AG09319 (cell line): ENCODE data around the gene CAMK2G.

Source experiments
- DNase-seq: peaks from one replicate; pipeline ENCODE4 v3.0.0-alpha.2; 2010; ENCODE audit warnings: low read depth; ENCODE audit errors: extremely low read depth
- TF ChIP-seq, protein P1 (sequence below): IDR thresholded peaks from 2 replicates; pipeline ENCODE4 v1.5.1; 2011; ENCODE audit warnings: low read depth, mild to moderate bottlenecking, inconsistent platforms, low read length, moderate library complexity

The CAMK2G gene

DNA sequence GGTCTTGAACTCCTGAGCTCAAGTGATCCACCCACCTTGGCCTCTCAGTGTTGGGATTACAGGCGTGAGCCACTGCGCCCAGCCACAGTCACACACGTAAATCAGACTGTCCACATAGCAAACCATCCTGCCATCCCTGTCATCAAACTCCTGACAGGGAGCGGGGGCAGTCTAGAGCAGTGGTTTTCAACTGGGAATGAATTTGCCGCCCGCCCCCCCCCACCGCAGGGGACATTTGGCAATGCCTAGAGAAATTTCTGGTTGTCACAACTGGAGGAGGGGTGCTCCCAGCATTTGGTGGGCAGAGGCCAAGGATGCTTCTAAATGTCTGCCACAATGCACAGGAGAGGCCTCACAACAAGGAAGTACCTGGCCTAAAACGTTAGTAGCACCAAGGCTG, 24.1 kb downstream of the CAMK2G start:
- DNase-seq, result no peak

DNA sequence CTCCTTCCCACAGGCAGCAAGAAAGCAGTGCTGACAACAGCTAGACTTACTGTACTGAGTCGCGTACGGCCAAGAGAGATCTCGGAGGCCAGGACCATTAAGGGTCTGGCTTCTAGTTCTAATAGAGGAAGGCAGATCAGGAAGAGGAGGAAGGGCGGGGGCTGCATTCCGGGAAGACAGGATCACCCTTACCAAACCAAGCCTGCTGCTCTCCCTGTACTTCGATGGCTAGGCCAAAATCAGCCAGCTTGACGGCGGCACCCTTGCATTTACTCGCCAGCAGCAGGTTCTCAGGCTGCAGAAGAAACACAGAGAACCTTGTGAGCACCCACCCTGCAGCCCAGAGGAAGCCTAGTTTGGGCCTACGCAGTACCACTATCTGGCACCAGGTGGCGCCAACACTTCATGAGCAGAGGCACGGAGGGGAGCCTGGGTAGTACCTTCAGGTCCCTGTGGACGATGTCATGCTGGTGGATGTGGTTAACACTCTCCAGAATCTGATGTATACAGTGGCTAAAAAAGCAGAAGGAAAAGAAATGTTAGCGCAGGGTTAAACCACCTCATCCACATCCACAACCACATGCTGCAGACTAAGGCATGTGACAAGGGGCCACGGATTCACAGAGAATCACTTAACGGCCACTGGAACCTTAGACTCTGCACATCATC, 25.4 kb downstream of the CAMK2G start:
- TF ChIP-seq, protein P1, sequence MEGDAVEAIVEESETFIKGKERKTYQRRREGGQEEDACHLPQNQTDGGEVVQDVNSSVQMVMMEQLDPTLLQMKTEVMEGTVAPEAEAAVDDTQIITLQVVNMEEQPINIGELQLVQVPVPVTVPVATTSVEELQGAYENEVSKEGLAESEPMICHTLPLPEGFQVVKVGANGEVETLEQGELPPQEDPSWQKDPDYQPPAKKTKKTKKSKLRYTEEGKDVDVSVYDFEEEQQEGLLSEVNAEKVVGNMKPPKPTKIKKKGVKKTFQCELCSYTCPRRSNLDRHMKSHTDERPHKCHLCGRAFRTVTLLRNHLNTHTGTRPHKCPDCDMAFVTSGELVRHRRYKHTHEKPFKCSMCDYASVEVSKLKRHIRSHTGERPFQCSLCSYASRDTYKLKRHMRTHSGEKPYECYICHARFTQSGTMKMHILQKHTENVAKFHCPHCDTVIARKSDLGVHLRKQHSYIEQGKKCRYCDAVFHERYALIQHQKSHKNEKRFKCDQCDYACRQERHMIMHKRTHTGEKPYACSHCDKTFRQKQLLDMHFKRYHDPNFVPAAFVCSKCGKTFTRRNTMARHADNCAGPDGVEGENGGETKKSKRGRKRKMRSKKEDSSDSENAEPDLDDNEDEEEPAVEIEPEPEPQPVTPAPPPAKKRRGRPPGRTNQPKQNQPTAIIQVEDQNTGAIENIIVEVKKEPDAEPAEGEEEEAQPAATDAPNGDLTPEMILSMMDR, result peak; percentile 100
- DNase-seq, result peak; percentile 46

More for the DNA sequence above, 24.1 kb downstream of the CAMK2G start:
- TF ChIP-seq, protein P1, result no peak

DNA sequence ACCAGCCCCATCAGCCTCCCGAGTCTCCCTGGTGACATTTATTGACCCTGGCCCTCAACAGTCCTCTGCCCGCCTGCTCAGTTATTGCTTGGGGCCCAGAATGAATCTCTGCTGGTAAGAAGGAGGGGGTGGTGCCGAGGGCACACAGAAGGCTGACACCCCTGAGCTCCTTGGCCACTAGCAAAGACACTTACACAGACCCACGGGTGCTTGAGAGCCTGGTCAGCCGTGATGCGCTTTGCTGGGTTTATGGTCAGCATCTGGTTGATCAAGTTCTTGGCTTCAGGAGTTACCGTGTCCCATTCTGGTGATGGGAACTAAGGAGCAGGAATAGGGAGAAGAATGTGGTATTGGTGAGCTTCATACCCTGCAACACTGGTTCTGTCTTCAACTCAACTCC, 27.3 kb downstream of the CAMK2G start:
- TF ChIP-seq, protein P1, result no peak
- DNase-seq, result no peak

DNA sequence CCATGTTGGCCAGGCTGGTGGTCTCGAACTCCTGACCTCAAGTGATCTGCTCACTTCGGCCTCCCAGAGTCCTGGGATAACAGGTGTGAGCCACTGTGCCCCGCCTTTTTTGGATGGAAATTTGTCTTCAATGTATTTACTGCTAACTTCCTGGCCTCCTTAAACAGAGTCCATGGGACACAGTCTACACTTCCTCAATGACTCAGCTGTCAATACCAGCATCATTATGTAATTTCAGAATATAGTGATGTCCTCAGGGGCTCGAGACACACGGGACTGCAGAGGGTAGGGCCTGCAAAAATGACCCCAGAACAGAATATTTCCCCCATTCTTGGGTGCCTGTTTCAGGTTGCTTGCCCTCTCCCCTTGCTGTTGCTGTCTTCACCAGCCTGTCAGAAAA, 31.1 kb downstream of the CAMK2G start:
- no peak for DNase-seq

DNA sequence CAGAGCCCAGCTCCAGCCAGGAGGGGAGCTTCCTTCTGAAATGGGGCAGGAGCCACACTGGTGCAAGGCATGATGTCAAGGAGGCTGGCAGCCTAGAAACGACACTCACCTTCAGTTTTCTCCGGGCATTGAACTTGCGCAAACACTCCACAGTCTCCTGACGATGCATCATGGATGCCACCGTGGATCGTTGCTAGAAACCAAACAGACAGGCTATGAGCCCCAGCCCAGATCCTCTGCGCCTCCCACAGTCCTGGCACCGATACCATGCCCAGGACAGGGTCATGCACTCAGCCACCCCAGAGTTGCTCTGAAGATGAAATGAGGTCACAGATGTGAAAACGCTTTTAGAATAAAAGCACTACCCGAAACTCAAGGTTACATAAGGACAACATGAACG, 32.0 kb downstream of the CAMK2G start:
- TF ChIP-seq, protein P1, result no peak
- no peak for DNase-seq

More for the DNA sequence above, 31.1 kb downstream of the CAMK2G start:
- TF ChIP-seq, protein P1, result no peak

DNA sequence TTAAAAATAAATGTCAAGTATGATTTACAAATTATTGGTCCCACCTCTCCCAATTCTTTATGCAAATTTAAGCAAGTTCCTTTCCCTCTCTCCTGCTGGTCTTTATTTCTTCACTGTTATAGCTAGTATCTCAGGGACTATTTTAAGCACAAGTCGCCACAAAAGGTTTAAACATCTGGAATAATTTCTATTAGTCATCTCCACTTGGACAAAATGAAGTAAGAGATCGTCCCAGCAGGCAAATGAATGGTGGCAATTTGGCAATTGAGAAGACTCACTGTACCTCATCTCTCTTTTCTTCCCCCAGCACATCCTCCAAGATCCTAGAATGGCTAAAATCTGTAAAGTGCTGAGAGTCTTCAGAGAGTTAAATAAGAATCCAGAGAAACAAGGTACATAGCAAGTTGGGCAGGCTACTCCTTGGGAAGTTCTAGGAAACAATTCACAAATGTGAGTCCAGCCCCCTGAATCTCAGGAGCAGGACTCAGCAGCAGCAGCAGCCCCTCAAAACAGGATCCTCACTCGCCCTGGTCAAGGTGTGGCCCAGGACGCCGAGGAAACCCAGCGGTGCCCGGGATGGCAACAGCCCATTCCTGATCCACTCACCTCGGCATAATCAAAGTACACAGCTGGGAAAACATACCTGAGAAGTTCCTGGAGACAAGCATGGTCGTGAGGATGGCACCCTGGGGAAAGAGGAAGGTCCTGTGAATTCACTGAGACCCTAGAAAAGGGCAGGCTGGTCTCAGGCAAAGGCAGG, 32.6 kb downstream of the CAMK2G start:
- TF ChIP-seq, protein P1, result no peak
- DNase-seq, result peak; percentile 25

DNA sequence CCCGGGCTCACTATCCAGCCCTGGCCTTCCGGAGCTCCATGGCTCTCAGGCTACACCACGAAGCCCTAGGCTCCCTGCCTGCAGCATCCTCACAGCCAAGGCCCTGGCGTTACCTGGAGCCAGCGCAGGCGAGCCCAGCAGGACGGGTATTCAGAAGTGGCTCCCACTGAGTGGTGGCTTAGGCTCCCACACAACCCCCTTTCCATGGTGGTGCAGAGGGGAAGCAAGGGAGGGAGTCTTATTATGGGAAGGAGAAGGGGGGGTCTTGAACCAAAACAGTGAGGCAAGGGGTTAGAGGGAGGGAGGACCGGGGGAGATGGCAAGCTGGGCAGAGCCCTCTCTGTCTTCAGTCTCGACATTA, 33.3 kb downstream of the CAMK2G start:
- DNase-seq, result no peak
- TF ChIP-seq, protein P1, result no peak
